Heart left ventricle (tissue), 16 donors: ENCODE measurements around the gene PP2D1. TPM values are rescaled to one million over a fixed set of nuclear protein-coding genes. Genes with fewer than 3 reads are reported as not detected.

Source experiments
- ATAC-seq, 4 donors: fragments of 200-7000 bp; cut with Tn5 transposase; one replicate each; pipeline ENCODE4 v1.9.1; 2020 to 2022; ENCODE audit warnings: moderate library complexity in 4 of 4, mild to moderate bottlenecking in 3 of 4, moderate number of reproducible peaks in 1 of 4
- DNase-seq, 5 donors: peaks; one replicate each; pipeline ENCODE4 v3.0.0-alpha.2; 2020
- H3K27ac ChIP-seq, 12 donors: fragments of 200-600 bp; sonication (generic) in 4 of 12; one replicate each; pipeline versions ENCODE4 v1.5.0 to v1.8.0; 2016 to 2022; ENCODE audit warnings: mild to moderate bottlenecking in 2 of 12
- H3K27me3 ChIP-seq, 9 donors: fragments of 200-600 bp; sonication (generic) in 2 of 9; one replicate each; pipeline versions ENCODE4 v1.5.1 to v1.8.0; 2016 to 2022; ENCODE audit warnings: mild to moderate bottlenecking in 3 of 9
- H3K36me3 ChIP-seq, 9 donors: fragments of 200-600 bp; sonication (generic) in 2 of 9; one replicate each; pipeline versions ENCODE4 v1.5.0 to v1.8.0; 2018 to 2022; ENCODE audit warnings: mild to moderate bottlenecking in 2 of 9
- H3K4me1 ChIP-seq, 12 donors: fragments of 200-600 bp; sonication (generic) in 4 of 12; one replicate each; pipeline versions ENCODE4 v1.5.0 to v1.8.0; 2016 to 2022; ENCODE audit warnings: mild to moderate bottlenecking in 3 of 12
- H3K4me3 ChIP-seq, 12 donors: fragments of 200-600 bp; sonication (generic) in 4 of 12; one replicate each; pipeline versions ENCODE4 v1.5.0 to v1.8.0; 2017 to 2022; ENCODE audit warnings: mild to moderate bottlenecking in 9 of 12, moderate library complexity in 4 of 12
- H3K9me3 ChIP-seq, 12 donors: fragments of 200-600 bp; sonication (generic) in 4 of 12; one replicate each; pipeline versions ENCODE4 v1.5.0 to v1.8.0; 2016 to 2022; ENCODE audit warnings: mild to moderate bottlenecking in 1 of 12
- CTCF ChIP-seq, 12 donors: fragments of 200-600 bp; sonication (generic) in 4 of 12; IDR thresholded peaks; one replicate each; pipeline versions ENCODE4 v1.5.0 to v1.8.0; 2018 to 2022; ENCODE audit warnings: antibody characterized with exemption in 12 of 12, mild to moderate bottlenecking in 5 of 12
- POLR2A ChIP-seq, 2 donors: fragments of 450-650 bp; IDR thresholded peaks; one replicate each; pipeline ENCODE4 v1.6.1; 2017; ENCODE audit warnings: antibody characterized with exemption in 2 of 2, mild to moderate bottlenecking in 2 of 2, moderate library complexity in 2 of 2
- WGBS, 4 donors: extraction: QIAGEN DNeasy Blood & Tissue Kit in 2 of 4; methylation state at CpG; one replicate each; pipeline versions ENCODE4 v1.1.5 to v1.1.7; 2013 to 2018; 5-methylcytosine and 5-hydroxymethylcytosine counted together
- intact Hi-C, 10 donors: fragments of 100-400 bp; cut with DNase I; formaldehyde crosslinking; loops; one replicate each; pipeline versions ENCODE4 v1.11.1 to v1.14.2; 2022
- polyA plus RNA-seq, 2 donors: library from polyadenylated mRNA; stranded (reverse); fragments of 200-250 nt; gene quantifications; one replicate each; pipeline ENCODE4 v1.2.3, GENCODE V29; 2013
- total RNA-seq, 9 donors: library from RNA; depleted of rRNA in 2 of 9; stranded (reverse); fragments of >200 nt in 2 of 9; fragmentation: NEBNext Ultra II Directional in 3 of 9; extraction: Animal tissue kit (Norgen Biotek cat#: 25700) in 3 of 9; gene quantifications; one replicate each; pipeline versions ENCODE4 v1.1.0 to v1.2.4, GENCODE V29; 2016 to 2023
- donor health status: ischemic (EF 13 %, LVEDD 7.1; RV severe dilation, severe dysfunction).
- donor health status: healthy with polysubstance abuse.
- donor health status: DM: no; HTN: yes; CAD: no.
- donor health status: DM: no; HTN: no; CAD: no.
- donor health status: ischemic (EF 25% LVEDD 6.9; RV normal size, moderate dysfunction).
- donor health status: ischemic (EF 25% LVEDD 5.7; RV mildly dilated, moderate dysfunction).
- donor health status: healthy.
- donor health status: DM: yes; HTN: yes; CAD: no.
- donor health status: ischemic (EF 35%, LVEDD 5.7; RV mildly dilated, moderate dysfunction).
- donor health status: nonischemic (EF 11% LVEDD 7.7; RV severe dilation, severe dysfunction).
- donor health status: DM: yes; HTN: yes; CAD: no.
- donor health status: PGD.
- donor health status: ischemic (EF 29% LVEDD 5.4; RV normal size, mild dysfunction).
- donor health status: nonischemic (EF 23%, LVEDD 6.1; RV moderate dilation, normal function).

Gene PP2D1
- total and polyA plus RNA-seq, 11 donors = not detected

DNA sequence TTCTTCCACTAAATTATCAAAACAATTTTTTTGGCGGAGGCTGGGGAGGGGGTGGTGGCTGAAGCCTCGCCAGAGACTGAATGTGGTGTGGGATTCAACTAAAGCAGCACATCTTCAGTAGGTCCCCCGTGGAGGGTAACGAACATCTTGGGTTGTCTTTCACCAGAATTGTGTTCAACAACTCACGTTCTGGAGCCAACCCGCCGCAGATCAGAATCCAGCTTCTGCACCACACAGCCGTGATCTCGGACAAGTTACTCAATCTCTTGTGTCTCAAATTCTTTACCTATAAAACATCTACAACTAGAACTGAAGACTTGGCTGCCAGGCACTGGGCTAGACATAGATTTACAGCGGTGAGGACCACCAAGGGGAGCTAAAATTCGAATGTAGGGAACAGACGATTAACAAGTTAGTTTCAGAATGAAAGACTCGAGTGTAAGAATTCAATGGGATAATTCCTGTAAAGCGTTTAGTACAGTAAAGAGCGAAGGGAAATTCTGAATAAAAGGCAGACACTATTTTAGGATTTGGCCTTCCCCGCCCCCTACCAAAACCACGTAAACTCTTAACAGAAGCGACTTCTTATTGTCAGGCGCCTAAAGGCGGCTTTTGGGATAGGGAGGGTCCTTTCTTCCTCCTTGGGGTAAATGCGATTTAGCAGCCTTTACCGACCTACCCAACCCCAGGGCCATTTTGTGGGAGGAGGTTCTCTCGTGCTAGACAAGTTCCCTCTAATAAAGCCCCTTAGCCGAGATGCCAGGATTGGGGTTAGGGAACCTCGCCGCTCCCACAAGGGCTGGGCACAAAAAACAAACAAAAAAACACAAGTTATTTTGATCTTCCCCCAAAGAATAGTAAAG lies 65.9 kb downstream of the PP2D1 start:
- Histone ChIP-seq H3K9me3 (no peaks in the 10 kb centered on the region), H3K4me1 (peaks cover 7 to 38% (median 25%) of the 10 kb centered on the region in 12 donors), H3K27me3 (no peaks in the 10 kb centered on the region), H3K4me3 (peak overlapping the region; percentile 65 to 99 (median 90)), H3K36me3 (peaks cover 0 to 14% (median 6%) of the 10 kb centered on the region in 9 donors), H3K27ac (peak overlapping the region; percentile 93 to 99 (median 98))
- intact Hi-C loops = loop anchor here in 9 of 10 donors (2.0 to 10.0 kb wide), 9 partner anchors 59 to 241 kb away; partner anchors contain the start of genes SGO1 (in 5 of the 9) and KAT2B (in 4 of the 9)
- ATAC-seq = peak; percentile 1 to 15 (median 6)
- 40 to 46% (median 45%) methylated on average over 26 of the region's 26 CpGs for WGBS, 4 donors
- TF ChIP-seq CTCF (IDR thresholded peaks at IDR 0.05) (no peak), POLR2A (IDR thresholded peaks at IDR 0.05) (no peak)
- peak in 2 of 5 donors; percentile 7 to 29 for DNase-seq

DNA sequence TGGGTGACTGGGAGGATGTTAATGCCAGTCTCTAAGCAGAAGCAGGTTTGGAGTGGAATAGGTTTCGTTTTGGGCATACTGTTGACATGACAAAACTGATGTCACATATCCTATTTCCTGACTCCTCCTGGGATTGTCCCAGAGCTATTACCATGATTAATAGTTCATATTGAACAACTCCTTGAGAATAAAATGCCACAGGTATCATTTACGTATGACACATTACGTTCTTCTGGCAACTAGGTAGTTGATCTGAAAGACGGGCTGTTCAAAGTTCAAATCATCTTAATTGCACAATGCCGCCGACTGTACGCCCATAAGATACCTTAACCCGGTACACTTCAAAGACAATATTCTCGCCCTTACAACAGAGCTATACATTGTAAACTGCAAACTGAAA lies 66.5 kb downstream of the PP2D1 start:
- H3K27me3 ChIP-seq = no peaks in the 10 kb centered on the region
- WGBS, 4 donors = 95 to 97% (median 96%) methylated on average over 9 of the region's 9 CpGs
- H3K9me3 ChIP-seq = no peaks in the 10 kb centered on the region
- peaks cover 0 to 7% (median 0%) of the 10 kb centered on the region in 9 donors for H3K36me3 ChIP-seq
- no peak overlapping the region for H3K27ac ChIP-seq
- H3K4me1 ChIP-seq = peaks cover 7 to 31% (median 23%) of the 10 kb centered on the region in 12 donors
- peak overlapping the region in 1 of 12 donors; percentile 84 for H3K4me3 ChIP-seq
- no peak for ATAC-seq
- intact Hi-C loops = loop anchor here in 9 of 10 donors (5.0 to 10.0 kb wide), 6 partner anchors 58 to 242 kb away; partner anchors contain the start of genes SGO1 (in 4 of the 9) and KAT2B (in 2 of the 9)
- TF ChIP-seq POLR2A (IDR thresholded peaks at IDR 0.05) (no peak), CTCF (IDR thresholded peaks at IDR 0.05) (no peak)
- DNase-seq = no peak

- Histone ChIP-seq H3K27ac (no peak overlapping the region), H3K9me3 (no peaks in the 10 kb centered on the region), H3K36me3 (no peaks in the 10 kb centered on the region), H3K4me3 (no peak overlapping the region), H3K4me1 (peaks cover 0 to under 1% (median 0%) of the 10 kb centered on the region in 12 donors), H3K27me3 (no peaks in the 10 kb centered on the region)
- no peak for ATAC-seq
- WGBS, 4 donors = 50 to 95% (median 68%) methylated on average over 1 of the region's 1 CpG
- no peak for DNase-seq
- intact Hi-C loops = loop anchor here in 5 of 10 donors (5.0 to 10.0 kb wide), 3 partner anchors 48 to 244 kb away; partner anchors contain the start of gene SGO1 (in 3 of the 5)
- no peak for TF ChIP-seq CTCF (IDR thresholded peaks at IDR 0.05)
- no peak for TF ChIP-seq POLR2A (IDR thresholded peaks at IDR 0.05)
Observed at GRCh38 chr3:19940643-19941042, 71.4 kb downstream of the PP2D1 start.

GRCh38 chr3:19938295-19938627 lies 73.8 kb downstream of the PP2D1 start:
- H3K9me3 ChIP-seq = no peaks in the 10 kb centered on the region
- no peak overlapping the region for H3K27ac ChIP-seq
- intact Hi-C loops = no loop called here
- H3K4me3 ChIP-seq = no peak overlapping the region
- DNase-seq (no peak), ATAC-seq (no peak)
- peaks cover 0 to 7% (median 0%) of the 10 kb centered on the region in 9 donors for H3K27me3 ChIP-seq
- TF ChIP-seq CTCF (IDR thresholded peaks at IDR 0.05) (no peak), POLR2A (IDR thresholded peaks at IDR 0.05) (no peak)
- no peaks in the 10 kb centered on the region for H3K4me1 ChIP-seq
- whole genome bisulfite sequencing, 4 donors = 88 to 94% (median 91%) methylated on average over 1 of the region's 1 CpG
- no peaks in the 10 kb centered on the region for H3K36me3 ChIP-seq
